SK-N-DZ (cell line): ENCODE measurements around the gene TMC1.

Source experiments
- DNase-seq: peaks from one replicate; pipeline ENCODE4 v3.0.0-alpha.2; 2015; ENCODE audit warnings: low spot score

Gene TMC1

GRCh38 chr9:72612449-72612848 lies 91.0 kb downstream of the TMC1 start:
- DNase-seq = no peak

- no peak for DNase-seq
Observed at GRCh38 chr9:72614067-72614466, 92.7 kb downstream of the TMC1 start.

GRCh38 chr9:72615931-72616330 lies 94.5 kb downstream of the TMC1 start:
- no peak for DNase-seq

GRCh38 chr9:72618811-72619210 lies 97.4 kb downstream of the TMC1 start:
- no peak for DNase-seq

- DNase-seq = no peak
Observed at GRCh38 chr9:72622186-72622585, 100.8 kb downstream of the TMC1 start.

- no peak for DNase-seq
Observed at GRCh38 chr9:72623156-72623555, 101.7 kb downstream of the TMC1 start.

- no peak for DNase-seq
Observed at GRCh38 chr9:72627147-72627546, 105.7 kb downstream of the TMC1 start.

- no peak for DNase-seq
Observed at GRCh38 chr9:72627956-72628540, 106.6 kb downstream of the TMC1 start.

- no peak for DNase-seq
Observed at GRCh38 chr9:72633966-72634365, 112.6 kb downstream of the TMC1 start.

- no peak for DNase-seq
Observed at GRCh38 chr9:72635197-72635596, 113.8 kb downstream of the TMC1 start.

GRCh38 chr9:72636621-72637020 lies 115.2 kb downstream of the TMC1 start:
- DNase-seq = no peak

GRCh38 chr9:72643651-72644050 lies 122.2 kb downstream of the TMC1 start:
- DNase-seq = no peak

- DNase-seq = no peak
Observed at GRCh38 chr9:72646061-72646460, 124.7 kb downstream of the TMC1 start.

GRCh38 chr9:72648324-72649126 lies 127.1 kb downstream of the TMC1 start:
- DNase-seq = no peak

- DNase-seq = no peak
Observed at GRCh38 chr9:72649127-72649442, 127.7 kb downstream of the TMC1 start.

GRCh38 chr9:72650206-72650605 lies 128.8 kb downstream of the TMC1 start:
- no peak for DNase-seq

GRCh38 chr9:72656021-72656420 lies 134.6 kb downstream of the TMC1 start:
- DNase-seq = no peak

- DNase-seq = no peak
Observed at GRCh38 chr9:72657023-72657422, 135.6 kb downstream of the TMC1 start.

- DNase-seq = no peak
Observed at GRCh38 chr9:72658703-72659102, 137.3 kb downstream of the TMC1 start.

- no peak for DNase-seq
Observed at GRCh38 chr9:72661401-72662135, 140.2 kb downstream of the TMC1 start.

GRCh38 chr9:72665421-72665820 lies 144.0 kb downstream of the TMC1 start:
- no peak for DNase-seq

GRCh38 chr9:72667181-72667580 lies 145.8 kb downstream of the TMC1 start:
- no peak for DNase-seq

GRCh38 chr9:72674961-72675360 lies 153.6 kb downstream of the TMC1 start:
- no peak for DNase-seq
